Measurements from ENCODE around the gene RIMS4.

GRCh38 chr20:44762466-44763140 is 47.7 kb downstream of the RIMS4 start:
- TF ChIP-seq NRF1 (conservative IDR thresholded peaks at IDR 0.05 in 1 of 2, IDR thresholded peaks at IDR 0.05 in 1 of 2) = no peak
- TF ChIP-seq CTCF (IDR thresholded peaks at IDR 0.05 in 2 of 3, conservative IDR thresholded peaks at IDR 0.05 in 1 of 3; ENCODE audit: insufficient read depth in 2 of 3, low read depth in 1 of 3, low read length in 3 of 3) = no peak
